Measurements from ENCODE around the gene SCN2B.
"Not testable (repeated sequence)": the region's sequence is repeated elsewhere in the genome, so short reads cannot be mapped to it uniquely, and the experiment has no call there.

Gene SCN2B

DNA sequence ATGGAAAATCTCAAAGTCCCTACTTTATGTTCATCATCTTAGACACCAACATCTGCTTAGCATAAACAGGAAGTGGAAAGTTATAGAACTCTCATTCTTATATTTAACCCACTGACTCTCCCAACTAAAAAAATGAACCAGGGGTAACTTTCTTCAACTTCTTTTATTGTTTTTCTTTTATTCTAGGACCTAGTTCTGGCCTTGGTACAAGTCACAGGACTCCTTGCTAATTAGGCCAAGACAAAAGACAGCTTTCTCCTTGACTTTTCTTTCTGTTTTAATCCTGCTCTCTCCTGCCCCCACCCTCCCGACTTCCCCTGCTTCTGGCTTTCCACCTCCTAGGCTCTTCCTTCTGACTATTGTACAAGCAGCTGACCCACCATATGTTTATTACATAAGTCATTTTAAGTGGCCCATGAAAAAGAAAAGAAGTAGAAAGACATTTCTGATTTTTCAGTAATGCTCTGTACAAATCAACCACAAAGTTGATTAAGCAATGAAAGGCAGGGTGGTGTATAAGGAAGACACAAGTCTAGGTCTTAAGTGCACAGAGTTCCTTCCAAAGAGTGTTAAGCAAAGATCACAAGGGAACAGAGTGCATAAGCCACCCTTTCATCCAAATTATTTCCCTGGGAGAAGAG is 30.1 kb upstream of the SCN2B start:
- no peak for DNase-seq (ENCODE audit: low read depth)

GRCh38 chr11:118205606-118206378 is 29.4 kb upstream of the SCN2B start:
- no peak for DNase-seq (ENCODE audit: low read depth)

GRCh38 chr11:118202599-118203422 is 26.4 kb upstream of the SCN2B start:
- no peak for DNase-seq (ENCODE audit: low read depth)

- no peak for DNase-seq (ENCODE audit: low read depth)
These were observed 25.5 kb upstream of the SCN2B start for GRCh38 chr11:118201966-118202365.

- no peak for DNase-seq (ENCODE audit: low read depth)
These were observed 24.7 kb upstream of the SCN2B start for GRCh38 chr11:118200901-118201680.

DNA sequence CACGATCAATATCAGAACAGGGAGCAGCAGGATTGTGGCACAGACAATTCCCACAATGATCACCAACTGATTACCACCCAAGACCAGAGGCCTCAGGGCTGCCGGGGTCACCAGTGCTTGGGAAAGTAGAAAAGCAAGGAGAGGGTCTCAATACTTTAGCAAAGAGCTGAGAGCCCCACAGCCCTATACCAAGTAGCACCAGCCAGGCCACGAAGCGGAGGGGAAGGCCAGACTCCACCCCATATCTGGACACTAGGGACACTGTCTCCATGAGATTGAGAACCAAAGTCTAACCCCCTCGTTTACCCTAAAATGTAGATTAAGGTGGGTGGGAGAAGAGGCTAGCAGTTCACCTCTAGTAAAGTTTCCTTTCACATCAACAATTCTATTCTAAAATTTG is 24.1 kb upstream of the SCN2B start:
- no peak for DNase-seq (ENCODE audit: low read depth)

DNA sequence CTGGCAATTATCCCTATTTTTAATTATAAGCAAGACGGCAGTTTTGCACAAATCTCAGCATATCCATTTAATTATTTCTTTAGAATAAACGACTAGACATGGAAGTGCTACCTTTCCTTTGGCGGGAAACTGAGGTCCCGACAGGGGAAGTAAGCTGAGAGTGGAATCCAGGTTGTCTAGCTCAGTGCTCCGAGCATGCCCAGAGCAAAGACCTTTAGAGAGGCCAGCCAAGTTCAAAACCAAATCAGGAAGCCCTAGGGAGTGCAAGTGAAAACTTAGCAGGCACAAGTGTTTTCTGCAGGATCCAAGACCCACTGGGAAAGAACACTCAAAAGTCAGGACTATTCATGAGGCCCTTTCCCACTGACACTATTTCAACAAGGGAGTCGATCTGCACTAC is 22.7 kb upstream of the SCN2B start:
- no peak for DNase-seq (ENCODE audit: low read depth)

DNA sequence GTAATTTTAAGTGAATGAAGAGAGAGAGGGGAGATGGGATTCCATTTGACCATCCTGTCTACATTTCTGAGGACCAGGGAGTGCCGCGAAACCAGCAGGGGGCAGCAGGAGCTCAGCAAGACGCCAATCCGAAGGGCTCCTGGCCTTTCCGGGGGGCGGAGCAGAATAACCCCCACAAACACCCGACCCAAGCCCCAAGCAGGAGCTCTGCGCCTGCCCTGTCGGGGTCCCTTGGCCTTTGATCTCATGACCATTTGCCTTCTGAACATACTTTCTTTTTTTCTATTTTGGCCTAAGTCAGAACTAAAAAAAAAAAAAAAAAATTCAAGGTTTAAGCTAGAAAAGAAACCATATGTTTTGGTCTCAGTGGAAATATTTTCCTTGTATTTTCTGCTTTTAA is 21.9 kb upstream of the SCN2B start:
- no peak for DNase-seq (ENCODE audit: low read depth)

DNA sequence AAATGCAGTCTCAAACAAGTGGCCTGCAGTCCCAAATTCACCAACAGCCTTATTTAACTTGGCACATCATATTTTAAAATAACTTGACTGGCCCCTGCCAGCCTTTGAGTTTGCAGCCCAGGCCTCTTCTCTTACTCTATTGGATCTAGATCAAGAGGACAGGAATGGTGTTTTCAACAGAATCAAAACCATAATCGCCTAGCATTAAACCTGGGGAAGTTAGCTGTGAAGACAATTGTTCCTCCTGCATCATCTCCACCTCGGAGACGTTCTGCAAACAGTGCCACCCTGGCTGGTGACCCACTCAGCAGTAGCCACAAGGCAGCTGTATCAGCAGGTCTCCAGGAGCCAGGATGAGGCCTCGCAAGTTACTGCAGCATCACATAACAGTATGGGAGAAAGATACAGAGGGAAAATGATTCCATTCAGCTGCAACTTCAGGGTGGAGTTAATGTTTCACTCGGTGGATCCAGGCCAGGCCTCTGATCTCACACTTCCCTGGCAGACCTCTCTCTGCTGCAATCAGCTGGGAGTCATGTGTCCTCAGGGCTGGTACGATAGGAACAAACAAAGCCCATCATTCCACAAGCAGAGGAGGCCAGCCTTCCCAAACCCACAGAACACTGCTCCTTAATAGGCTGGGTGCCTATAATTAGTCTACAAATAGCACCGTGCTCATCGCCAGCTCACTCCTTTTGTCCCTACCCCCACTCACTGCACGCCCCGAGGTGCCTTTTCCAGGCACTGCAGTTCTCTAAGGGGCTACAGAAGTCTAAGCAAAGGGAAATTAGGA is 18.6 kb upstream of the SCN2B start:
- peak; percentile 43 for DNase-seq (ENCODE audit: low read depth)

DNA sequence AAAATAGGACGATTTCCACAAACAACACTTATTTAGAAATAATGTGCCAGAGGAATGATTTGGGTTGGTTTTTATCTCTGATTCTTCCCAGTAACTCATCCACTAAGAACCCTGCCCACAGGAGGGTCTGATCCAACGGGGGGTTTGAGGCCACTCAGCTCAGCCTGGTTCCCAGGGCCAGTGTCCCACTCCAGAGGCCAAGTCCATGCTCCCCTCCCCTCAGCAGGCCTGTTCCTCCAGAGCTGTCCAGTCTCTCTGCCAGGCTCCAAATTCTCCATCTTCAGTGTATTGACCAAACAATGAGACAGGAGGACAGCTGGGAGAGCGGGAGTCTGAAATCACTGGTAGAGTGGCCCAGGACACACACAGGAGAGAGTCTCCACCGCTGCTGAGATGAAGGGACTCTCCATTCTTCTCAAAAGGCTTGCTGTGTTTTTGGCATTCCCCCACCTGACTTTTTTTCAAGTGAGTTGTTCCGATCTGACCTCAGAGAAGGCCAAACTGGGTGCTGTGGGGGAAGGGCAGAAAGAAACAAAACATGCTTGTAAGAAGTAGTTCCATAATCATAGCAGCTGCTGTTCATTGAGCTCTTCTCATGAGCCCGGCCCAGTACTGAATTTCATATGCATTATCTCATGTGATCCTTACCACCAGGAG is 17.6 kb upstream of the SCN2B start:
- no peak for DNase-seq (ENCODE audit: low read depth)

DNA sequence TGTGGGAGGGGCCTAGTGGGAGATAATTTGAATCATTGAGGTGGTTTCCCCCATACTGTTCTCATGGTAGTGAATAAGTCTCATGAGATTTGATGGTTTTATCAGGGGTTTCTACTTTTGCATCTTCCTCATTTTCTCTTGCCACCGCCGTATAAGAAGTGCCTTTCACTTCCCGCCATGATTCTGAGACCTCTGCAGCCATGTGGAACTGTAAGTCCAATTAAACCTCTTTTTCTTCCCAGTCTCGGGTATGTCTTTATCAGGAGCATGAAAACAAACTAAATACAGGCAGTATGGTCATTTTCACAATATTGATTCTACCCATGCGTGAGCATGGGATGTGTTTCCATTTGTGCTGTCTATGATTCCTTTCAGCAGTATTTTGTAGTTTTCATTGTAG is 16.4 kb upstream of the SCN2B start:
- not testable (repeated sequence) for DNase-seq (ENCODE audit: low read depth)

- DNase-seq (ENCODE audit: low read depth): not testable (repeated sequence)
These were observed 14.6 kb upstream of the SCN2B start for GRCh38 chr11:118190942-118191506.

DNA sequence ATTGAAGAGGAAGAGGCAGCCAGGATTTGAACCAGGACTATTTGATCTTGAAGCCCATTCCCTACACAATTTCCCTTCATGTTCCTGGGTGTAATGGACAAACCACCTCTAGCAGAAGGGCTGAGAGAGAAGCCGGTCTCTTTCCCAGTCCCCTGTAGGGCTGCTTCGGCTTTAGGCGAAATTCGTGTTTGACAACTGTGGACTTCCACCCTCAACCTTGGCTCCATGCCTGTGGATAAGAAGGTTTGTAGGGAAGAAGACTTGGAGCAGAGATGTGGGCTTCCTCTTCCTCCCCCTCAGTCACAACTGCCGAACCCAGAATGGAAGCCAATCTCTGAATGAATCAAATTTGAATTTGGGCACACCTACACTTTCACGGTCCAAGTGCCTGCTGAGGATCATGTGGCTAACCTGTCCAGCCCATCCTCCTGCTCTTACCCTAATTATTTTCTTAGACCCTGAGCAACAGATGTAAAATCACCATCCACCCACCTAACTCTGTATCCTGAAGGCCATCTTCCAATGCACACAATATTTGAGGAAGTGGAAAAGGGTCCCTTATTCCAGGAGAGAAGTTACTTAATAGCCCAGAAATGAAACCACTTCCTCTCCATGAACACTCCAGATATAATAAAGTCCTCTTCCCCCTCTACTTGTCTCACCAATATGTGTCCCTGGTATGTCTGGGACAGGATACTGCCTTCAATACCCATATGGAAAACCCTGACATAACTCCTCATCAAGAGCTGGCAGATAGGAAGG is 10.1 kb upstream of the SCN2B start:
- DNase-seq (ENCODE audit: low read depth): no peak

DNA sequence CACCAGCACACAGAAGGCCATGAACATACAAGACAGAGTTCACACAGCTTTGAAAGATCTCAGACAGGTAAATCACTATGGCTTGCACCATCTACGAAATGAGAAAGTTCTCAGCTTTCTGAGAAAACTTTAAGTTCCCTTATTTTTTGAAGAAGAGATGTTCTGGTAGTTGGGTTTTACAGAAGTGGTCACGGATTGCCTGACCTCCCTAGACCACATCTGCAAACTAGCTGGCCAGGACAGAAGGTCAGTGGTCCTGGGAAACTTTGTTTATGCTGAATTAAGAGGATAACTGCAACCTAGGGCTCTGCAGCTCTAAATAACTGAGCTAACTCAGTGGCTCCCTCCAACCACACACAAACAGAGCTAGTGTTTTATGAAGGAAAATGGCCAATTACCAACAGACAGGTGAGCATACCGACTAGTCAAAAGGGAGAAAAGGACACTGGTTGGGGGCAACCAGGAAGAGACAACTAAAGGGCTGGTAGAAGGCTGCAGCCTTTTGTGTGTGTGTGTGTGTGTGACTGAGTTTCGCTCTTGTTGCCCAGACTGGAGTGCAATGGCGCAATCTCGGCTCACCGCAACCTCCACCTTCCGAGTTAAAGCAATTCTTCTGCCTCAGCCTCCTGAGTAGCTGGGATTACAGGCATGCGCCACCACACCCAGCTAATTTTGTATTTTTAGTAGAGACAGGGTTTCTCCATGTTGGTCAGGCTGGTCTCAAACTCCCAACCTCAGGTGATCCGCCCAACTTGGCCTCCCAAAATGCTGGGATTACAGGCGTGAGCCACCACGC is 8.5 kb upstream of the SCN2B start:
- no peak for DNase-seq (ENCODE audit: low read depth)

DNA sequence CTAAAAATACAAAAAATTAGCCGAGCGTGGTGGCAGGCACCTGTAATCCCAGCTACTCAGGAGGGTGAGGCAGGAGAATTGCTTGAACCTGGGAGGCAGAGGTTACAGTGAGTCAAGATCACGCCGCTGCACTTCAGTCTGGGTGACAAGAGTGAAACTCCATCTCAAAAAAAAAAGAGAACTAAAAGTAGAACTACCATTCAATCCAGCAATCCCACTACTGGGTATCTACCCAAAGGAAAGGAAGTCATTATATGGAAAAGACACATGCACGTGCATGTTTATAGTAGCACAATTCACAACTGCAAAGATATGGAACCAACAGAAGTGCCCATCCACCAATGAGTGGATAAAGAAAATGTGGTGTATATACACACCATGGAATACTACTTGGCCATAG is 7.3 kb upstream of the SCN2B start:
- DNase-seq (ENCODE audit: low read depth): not testable (repeated sequence)

DNA sequence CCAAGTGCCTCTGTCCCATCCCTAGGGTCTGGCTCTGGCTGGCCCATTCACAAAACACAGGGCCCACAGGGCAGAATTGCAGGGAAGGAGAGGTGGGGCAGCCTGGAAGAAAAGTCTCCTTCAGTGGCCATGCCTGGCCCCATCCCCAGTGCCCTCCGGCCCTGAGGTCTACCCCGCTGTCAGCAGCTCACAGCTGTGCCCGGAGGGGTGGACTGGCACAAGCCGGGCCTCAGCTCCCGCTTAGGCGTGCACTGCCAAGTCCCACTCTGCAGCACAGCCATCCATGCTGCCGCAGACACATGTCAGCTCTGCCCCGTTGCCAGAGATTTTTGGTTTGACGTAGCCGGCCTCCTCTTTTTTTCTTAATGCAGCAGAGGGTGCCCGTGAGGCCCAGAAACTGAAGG is 3.9 kb upstream of the SCN2B start:
- no peak for DNase-seq (ENCODE audit: low read depth)

DNA sequence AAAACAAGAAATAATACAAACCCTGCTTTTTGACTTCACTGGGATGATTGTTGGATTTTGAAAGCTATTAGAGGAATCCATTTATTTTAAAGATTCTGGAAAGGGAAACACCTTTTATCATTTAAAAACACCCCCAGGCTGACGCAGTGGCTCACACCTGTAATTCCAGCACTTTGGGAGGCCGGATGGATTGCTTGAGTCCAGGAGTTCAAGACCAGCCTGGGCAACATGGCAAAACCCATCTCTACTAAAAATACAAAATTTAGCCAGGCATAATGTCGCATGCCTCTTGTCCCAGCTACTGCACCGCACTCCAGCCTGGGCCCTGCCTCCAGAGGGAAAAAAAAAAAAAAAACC is 317 bp upstream of the SCN2B start:
- DNase-seq (ENCODE audit: low read depth): no peak

DNA sequence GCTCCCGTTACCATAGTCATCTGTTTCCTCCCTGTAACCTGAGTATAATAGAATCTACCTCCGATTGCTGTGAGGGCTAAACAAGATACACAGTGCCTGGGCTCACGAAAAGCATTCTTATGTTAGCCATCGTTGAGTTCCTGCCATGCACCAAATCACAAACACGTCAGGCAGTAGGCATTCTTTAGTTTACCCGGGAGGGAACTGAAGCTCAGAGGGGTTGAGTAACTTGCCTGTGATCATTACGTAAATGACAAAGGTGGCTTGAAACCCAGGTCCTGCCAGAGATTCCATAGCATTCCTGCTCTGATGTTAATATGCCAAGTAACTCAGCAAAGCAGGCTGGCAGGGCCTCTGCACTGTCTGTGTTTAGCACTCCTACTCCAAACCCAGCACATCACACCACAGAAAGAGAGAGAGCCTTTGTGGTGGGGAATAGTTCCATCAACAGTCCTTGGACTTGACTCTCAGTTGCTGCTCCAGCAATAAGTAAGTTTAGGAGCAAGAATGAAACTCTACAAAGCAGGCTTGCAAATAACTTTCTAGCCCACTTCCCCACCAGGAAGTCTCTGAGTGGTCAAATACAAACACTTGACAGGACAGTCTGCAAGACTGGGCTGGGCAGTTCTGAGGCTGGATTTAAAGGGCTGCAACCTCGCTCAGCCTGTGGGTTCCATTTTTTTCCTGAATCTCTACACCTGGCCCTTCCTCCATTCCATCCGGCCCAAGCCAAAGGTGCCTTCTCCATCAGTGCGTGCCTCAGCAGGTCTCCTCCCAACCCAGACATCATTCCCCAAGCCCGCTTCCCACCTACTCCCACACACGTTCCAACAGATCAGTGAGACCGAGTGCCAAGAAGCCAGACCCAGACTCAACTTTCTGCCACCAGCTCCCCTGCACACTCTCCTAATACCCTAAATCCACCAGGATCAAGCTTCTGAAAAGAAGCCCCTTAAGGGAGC is 1.1 kb downstream of the SCN2B start:
- no peak for DNase-seq (ENCODE audit: low read depth)
